ENCODE data around the gene SLC6A3. TPM values are rescaled to one million over a fixed set of nuclear protein-coding genes. Genes with fewer than 3 reads are reported as not detected.
A peak's percentile ranks its signal among the peaks of the same experiment; 100 is the strongest.

Gene SLC6A3
- total and polyA plus RNA-seq, 3 donors from 2014 or later, result 0.55 to 1.5 (median 0.83) TPM

DNA sequence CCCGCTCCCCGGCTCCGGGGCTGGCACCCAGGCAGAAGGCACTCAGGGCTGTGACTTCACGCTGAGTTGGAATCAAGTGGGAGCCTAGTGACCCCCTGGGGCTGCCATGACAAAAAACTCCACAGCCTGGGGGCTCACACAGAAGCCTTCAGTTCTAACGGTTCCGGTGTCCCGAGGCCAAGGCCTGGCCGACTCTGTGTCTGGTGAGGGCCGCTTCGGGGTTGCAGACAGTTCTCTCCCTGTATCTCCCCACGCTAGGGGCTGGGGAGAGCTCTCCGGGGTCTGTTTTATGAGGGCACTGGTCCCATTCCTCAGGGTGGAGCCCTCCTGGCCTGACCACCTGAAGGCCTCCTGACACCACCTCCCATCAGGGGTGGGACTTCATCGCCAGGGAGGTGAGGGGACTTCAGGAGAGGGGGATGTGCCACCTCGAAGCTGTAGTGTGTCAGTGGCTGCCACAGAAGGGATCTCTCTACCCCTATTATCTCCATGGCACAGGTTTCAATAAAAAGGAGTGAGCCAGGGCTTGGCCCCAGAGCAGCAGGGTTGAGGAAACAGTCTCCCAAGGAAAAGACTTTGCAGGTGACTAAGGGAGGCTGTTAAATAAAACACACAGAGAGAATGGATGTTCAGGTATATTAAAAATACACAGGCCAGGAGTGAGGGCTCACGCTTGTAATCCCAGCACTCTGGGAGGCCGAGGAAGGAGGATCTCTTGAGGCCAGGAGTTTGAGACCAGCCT lies 1.5 kb upstream of the SLC6A3 start:
- H3K36me3 ChIP-seq (ENCODE audit: low read depth, missing control alignments), result no peaks in the 10 kb centered on the region
- intact Hi-C loops (cut with DNase I; ENCODE audit: low total_unique reads), result no loop called here
- 22 to 62% methylated on average over 5 to 16 of the region's 16 CpGs for WGBS, 2 donors
- TF ChIP-seq, protein P1, sequence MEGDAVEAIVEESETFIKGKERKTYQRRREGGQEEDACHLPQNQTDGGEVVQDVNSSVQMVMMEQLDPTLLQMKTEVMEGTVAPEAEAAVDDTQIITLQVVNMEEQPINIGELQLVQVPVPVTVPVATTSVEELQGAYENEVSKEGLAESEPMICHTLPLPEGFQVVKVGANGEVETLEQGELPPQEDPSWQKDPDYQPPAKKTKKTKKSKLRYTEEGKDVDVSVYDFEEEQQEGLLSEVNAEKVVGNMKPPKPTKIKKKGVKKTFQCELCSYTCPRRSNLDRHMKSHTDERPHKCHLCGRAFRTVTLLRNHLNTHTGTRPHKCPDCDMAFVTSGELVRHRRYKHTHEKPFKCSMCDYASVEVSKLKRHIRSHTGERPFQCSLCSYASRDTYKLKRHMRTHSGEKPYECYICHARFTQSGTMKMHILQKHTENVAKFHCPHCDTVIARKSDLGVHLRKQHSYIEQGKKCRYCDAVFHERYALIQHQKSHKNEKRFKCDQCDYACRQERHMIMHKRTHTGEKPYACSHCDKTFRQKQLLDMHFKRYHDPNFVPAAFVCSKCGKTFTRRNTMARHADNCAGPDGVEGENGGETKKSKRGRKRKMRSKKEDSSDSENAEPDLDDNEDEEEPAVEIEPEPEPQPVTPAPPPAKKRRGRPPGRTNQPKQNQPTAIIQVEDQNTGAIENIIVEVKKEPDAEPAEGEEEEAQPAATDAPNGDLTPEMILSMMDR (IDR thresholded peaks at IDR 0.05), result no peak
- TF ChIP-seq POLR2A (IDR thresholded peaks at IDR 0.05), result no peak
- H3K27me3 ChIP-seq, result no peaks in the 10 kb centered on the region
- peaks cover 8% of the 10 kb centered on the region for H3K4me1 ChIP-seq
- DNase-seq, result no peak
- no peaks in the 10 kb centered on the region for H3K9me3 ChIP-seq
- no peak overlapping the region for H3K27ac ChIP-seq
- H3K4me3 ChIP-seq, result peak overlapping the region in 1 of 2 donors; percentile 44

DNA sequence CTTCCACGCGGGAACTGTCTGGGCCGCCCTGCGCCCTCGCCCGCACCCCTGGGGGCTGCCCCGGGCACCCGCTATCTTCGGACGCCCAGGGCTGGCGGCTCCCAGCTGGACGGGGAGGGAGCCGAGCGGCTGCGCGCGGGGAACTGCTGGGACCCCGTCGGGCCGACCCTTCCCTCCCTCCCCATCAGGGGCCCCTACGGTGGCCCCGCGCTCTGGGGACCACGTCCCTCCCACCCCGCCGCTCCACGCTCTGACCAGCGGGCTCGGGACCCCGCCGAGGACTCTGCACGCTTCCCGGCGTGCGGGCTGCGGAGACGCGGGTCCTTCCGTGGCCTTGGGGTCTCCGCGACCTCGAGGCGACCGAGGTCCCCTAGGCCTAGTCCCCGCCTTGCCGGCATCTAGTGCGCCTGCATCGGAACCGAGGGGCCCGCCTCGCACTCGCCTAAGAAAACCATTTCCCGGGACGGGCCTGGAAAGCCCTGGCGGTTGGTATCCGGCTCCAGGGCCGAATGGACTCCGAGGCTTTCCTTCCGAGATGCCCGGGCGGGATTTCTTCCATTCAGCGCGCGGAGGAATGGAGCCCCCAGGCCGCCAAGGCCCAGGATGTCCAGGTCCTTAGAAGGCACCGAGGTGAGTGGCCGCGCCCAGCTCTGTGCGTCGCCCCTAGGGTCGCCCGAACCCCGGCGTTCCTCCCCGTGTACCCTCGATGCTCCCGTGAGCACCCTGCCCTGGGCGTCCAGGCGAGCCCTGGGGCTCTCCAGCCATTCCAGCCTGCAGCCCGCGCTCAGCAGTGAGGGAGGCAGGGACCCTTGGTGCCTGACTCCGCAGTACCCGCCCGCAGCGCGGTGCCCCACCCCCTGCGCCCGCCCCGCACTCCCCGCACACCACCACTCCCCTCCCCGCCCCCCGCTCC lies 705 bp upstream of the SLC6A3 start:
- no peaks in the 10 kb centered on the region for H3K36me3 ChIP-seq (ENCODE audit: low read depth, missing control alignments)
- intact Hi-C loops (cut with DNase I; ENCODE audit: low total_unique reads), result no loop called here
- no peak for TF ChIP-seq POLR2A (IDR thresholded peaks at IDR 0.05)
- TF ChIP-seq, protein P1 (IDR thresholded peaks at IDR 0.05), result no peak
- no peak for DNase-seq
- peaks cover 8% of the 10 kb centered on the region for H3K4me1 ChIP-seq
- peak overlapping the region; percentile 15 to 44 for H3K4me3 ChIP-seq
- 3% methylated on average over 56 of the region's 92 CpGs; no CpG with 5 or more reads in 1 of the 2 donors for WGBS, 2 donors
- no peaks in the 10 kb centered on the region for H3K27me3 ChIP-seq
- no peaks in the 10 kb centered on the region for H3K9me3 ChIP-seq
- no peak overlapping the region for H3K27ac ChIP-seq

DNA sequence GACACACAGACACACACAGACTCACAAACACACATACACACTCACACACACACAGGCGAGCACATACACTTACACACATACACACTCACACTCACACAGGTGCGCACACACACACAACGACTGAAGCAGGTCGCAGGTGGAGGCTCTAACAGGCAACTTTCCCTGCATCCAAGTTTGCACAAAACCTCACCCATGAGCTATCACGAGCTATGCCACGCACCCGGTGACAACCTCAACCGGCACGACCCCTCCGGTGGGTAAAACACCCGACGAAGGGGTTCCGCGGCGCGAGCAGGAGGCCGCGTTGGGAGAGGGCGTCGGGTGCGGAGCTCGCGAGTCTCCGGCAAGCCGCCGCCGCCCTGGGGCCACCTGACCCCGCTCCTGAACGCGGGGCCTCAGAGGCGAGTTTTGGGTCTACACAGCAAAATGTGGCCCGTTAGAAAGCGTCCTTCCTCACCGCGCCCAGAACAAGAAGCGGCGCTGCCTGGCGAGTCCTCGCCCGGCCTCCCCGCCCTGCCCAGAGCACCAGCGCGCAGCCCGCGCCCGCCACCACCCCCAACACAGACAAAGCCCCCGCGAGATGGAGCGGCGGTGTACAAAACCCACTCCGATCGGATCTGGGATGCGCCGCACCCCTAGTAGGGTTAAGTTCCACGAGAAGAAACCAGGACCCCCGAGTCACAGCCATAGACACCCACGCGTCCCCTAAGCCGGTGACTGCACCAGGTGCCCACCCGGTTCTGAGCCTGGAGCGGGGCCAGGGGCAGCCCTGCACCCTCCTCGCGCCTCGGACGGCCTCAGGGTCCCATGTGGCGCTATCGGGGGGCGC lies 665 bp downstream of the SLC6A3 start:
- no peak overlapping the region for H3K27ac ChIP-seq
- 4 to 18% methylated on average over 12 to 67 of the region's 68 CpGs for whole genome bisulfite sequencing, 2 donors
- H3K4me1 ChIP-seq, result peaks cover 8% of the 10 kb centered on the region
- no peaks in the 10 kb centered on the region for H3K9me3 ChIP-seq
- TF ChIP-seq POLR2A (IDR thresholded peaks at IDR 0.05), result no peak
- TF ChIP-seq, protein P1 (IDR thresholded peaks at IDR 0.05), result no peak
- no peaks in the 10 kb centered on the region for H3K27me3 ChIP-seq
- intact Hi-C loops (cut with DNase I; ENCODE audit: low total_unique reads), result no loop called here
- no peaks in the 10 kb centered on the region for H3K36me3 ChIP-seq (ENCODE audit: low read depth, missing control alignments)
- DNase-seq, result no peak
- peak overlapping the region; percentile 15 to 44 for H3K4me3 ChIP-seq

DNA sequence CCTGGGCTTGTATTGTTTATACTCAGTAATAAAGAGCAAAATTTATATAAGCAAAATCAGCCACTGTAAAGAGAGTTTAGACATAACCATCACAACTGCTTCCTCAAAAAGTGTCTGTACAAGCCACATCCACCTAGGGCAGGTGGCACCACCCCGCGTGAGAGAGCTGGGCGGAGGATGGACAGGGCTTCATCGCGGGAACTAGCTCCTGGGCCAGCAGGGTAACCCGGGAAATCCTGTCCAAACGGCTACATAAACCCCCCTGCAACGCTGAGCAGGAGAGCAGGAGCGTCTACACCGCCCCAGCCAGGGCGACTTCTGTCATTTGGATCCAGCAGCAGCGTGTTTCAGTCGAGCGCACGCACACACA lies 1.3 kb downstream of the SLC6A3 start:
- H3K36me3 ChIP-seq (ENCODE audit: low read depth, missing control alignments), result no peaks in the 10 kb centered on the region
- no peak for DNase-seq
- H3K9me3 ChIP-seq, result no peaks in the 10 kb centered on the region
- H3K4me3 ChIP-seq, result no peak overlapping the region
- H3K4me1 ChIP-seq, result peaks cover 8% of the 10 kb centered on the region
- H3K27ac ChIP-seq, result no peak overlapping the region
- 40 to 42% methylated on average over 8 to 15 of the region's 15 CpGs for WGBS, 2 donors
- TF ChIP-seq, protein P1 (IDR thresholded peaks at IDR 0.05), result no peak
- no peak for TF ChIP-seq POLR2A (IDR thresholded peaks at IDR 0.05)
- H3K27me3 ChIP-seq, result no peaks in the 10 kb centered on the region
- intact Hi-C loops (cut with DNase I; ENCODE audit: low total_unique reads), result no loop called here

Measured in testis (tissue), 3 donors.